Measurements from ENCODE around the gene RBM39.

GRCh38 chr20:35774391-35774790 is 32.3 kb upstream of the RBM39 start:
- no peak for TF ChIP-seq CBX2 (IDR thresholded peaks at IDR 0.05; ENCODE audit: insufficient read depth, low read length, poor library complexity, severe bottlenecking)
- no peak for TF ChIP-seq HDAC2 (IDR thresholded peaks at IDR 0.05)
- TF ChIP-seq, protein P1, sequence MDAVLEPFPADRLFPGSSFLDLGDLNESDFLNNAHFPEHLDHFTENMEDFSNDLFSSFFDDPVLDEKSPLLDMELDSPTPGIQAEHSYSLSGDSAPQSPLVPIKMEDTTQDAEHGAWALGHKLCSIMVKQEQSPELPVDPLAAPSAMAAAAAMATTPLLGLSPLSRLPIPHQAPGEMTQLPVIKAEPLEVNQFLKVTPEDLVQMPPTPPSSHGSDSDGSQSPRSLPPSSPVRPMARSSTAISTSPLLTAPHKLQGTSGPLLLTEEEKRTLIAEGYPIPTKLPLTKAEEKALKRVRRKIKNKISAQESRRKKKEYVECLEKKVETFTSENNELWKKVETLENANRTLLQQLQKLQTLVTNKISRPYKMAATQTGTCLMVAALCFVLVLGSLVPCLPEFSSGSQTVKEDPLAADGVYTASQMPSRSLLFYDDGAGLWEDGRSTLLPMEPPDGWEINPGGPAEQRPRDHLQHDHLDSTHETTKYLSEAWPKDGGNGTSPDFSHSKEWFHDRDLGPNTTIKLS (IDR thresholded peaks at IDR 0.05; ENCODE audit: borderline replicate concordance, low read depth): no peak
